22Rv1 (cell line): ENCODE measurements around the gene DNAJC15.

Source experiments
- ZFX ChIP-seq: fragments of 450-650 bp; IDR thresholded peaks from 2 replicates; pipeline ENCODE4 v1.6.1; 2017; ENCODE audit warnings: antibody characterized with exemption, borderline replicate concordance
- TF ChIP-seq, protein P1 (sequence below): fragments of 450-650 bp; IDR thresholded peaks from 2 replicates; pipeline ENCODE4 v1.5.1; 2017; ENCODE audit warnings: mild to moderate bottlenecking

DNA sequence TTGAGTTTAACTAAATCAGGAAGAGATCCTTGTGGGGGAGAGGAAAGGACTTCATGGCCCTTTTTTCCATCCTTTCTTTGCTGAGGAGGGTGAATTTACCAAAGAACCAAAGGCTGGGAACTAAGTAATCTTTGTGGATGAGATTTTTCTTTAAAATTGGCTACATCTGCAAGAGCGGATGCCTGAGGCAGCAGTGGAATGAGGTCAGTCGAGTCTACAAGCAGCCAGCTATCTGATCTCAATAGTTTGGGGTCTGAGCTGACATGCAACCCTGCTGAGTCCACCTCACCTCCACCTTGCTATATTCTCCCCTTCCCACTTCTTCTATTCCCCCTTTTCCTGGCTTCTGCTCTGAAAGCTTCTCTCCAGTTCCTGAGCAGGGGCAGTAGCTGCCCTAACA lies 3.6 kb upstream of the DNAJC15 start:
- TF ChIP-seq, protein P1, sequence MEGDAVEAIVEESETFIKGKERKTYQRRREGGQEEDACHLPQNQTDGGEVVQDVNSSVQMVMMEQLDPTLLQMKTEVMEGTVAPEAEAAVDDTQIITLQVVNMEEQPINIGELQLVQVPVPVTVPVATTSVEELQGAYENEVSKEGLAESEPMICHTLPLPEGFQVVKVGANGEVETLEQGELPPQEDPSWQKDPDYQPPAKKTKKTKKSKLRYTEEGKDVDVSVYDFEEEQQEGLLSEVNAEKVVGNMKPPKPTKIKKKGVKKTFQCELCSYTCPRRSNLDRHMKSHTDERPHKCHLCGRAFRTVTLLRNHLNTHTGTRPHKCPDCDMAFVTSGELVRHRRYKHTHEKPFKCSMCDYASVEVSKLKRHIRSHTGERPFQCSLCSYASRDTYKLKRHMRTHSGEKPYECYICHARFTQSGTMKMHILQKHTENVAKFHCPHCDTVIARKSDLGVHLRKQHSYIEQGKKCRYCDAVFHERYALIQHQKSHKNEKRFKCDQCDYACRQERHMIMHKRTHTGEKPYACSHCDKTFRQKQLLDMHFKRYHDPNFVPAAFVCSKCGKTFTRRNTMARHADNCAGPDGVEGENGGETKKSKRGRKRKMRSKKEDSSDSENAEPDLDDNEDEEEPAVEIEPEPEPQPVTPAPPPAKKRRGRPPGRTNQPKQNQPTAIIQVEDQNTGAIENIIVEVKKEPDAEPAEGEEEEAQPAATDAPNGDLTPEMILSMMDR: no peak
- TF ChIP-seq ZFX: no peak
